ENCODE data around the gene CTNNBL1.
A peak's percentile ranks its signal among the peaks of the same experiment; 100 is the strongest.

CTNNBL1 gene

DNA sequence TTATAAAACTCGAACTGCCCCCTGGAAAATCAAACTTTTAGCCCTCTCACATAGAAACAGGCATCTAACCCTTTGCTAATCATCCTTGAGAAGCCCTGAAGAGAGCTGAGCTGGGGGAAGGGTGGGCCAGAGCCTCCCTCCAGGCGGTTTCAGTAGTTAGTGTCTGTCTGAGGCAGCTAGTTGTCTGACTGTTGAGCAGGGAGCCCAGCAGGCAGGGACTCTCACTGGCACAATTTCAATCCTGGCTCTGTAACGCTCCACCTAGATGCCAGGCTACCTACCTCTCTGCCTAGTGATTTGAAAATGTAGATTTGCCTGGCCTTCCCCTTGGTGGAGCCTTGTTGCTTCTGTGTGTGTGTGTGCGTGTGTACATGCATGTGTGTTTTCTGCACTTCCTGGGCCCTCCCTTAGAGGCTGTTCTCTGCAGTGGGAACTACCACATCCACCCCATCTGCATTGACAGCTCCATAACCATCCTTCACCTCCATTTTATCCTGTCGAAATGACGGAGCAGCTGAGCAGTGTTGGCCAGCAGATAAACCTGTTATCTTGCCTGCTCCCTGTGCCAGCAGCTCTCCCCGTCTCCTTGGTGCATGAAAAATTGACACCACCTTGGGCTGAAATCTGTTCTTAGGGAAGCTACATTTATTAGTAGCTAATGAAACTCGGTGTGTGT is 139.5 kb downstream of the CTNNBL1 start:
- TF ChIP-seq, protein P1, sequence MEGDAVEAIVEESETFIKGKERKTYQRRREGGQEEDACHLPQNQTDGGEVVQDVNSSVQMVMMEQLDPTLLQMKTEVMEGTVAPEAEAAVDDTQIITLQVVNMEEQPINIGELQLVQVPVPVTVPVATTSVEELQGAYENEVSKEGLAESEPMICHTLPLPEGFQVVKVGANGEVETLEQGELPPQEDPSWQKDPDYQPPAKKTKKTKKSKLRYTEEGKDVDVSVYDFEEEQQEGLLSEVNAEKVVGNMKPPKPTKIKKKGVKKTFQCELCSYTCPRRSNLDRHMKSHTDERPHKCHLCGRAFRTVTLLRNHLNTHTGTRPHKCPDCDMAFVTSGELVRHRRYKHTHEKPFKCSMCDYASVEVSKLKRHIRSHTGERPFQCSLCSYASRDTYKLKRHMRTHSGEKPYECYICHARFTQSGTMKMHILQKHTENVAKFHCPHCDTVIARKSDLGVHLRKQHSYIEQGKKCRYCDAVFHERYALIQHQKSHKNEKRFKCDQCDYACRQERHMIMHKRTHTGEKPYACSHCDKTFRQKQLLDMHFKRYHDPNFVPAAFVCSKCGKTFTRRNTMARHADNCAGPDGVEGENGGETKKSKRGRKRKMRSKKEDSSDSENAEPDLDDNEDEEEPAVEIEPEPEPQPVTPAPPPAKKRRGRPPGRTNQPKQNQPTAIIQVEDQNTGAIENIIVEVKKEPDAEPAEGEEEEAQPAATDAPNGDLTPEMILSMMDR (IDR thresholded peaks at IDR 0.05; ENCODE audit: poor library complexity, severe bottlenecking) = no peak
- no peaks in the 10 kb centered on the region for H3K27me3 ChIP-seq (ENCODE audit: insufficient read depth, poor library complexity, severe bottlenecking)
- no peak; the same call in 2 of the 3 replicates for ATAC-seq (ENCODE audit: low read depth)

GRCh38 chr20:37836926-37837325 is 143.1 kb downstream of the CTNNBL1 start:
- Histone ChIP-seq H3K9me3 (ENCODE audit: severe bottlenecking) (no peaks in the 10 kb centered on the region), H3K4me3 (ENCODE audit: severe bottlenecking) (no peak overlapping the region), H3K4me1 (ENCODE audit: insufficient read depth, poor library complexity, severe bottlenecking) (no peaks in the 10 kb centered on the region), H3K27me3 (ENCODE audit: insufficient read depth, poor library complexity, severe bottlenecking) (no peaks in the 10 kb centered on the region), H3K27ac (ENCODE audit: poor library complexity, severe bottlenecking) (no peak overlapping the region), H3K36me3 (ENCODE audit: low read depth) (peaks cover 4% of the 10 kb centered on the region; the same call in 1 of the 2 replicates)
- TF ChIP-seq, protein P1 (IDR thresholded peaks at IDR 0.05; ENCODE audit: poor library complexity, severe bottlenecking) = no peak
- DNase-seq (ENCODE audit: low spot score) (peak; percentile 28), ATAC-seq (ENCODE audit: low read depth) (no peak)

More for the DNA sequence above, 139.5 kb downstream of the CTNNBL1 start:
- DNase-seq (ENCODE audit: low spot score) = no peak
- Histone ChIP-seq H3K4me3 (ENCODE audit: severe bottlenecking) (no peak overlapping the region), H3K4me1 (ENCODE audit: insufficient read depth, poor library complexity, severe bottlenecking) (no peaks in the 10 kb centered on the region), H3K9me3 (ENCODE audit: severe bottlenecking) (no peaks in the 10 kb centered on the region), H3K27ac (ENCODE audit: poor library complexity, severe bottlenecking) (no peak overlapping the region), H3K36me3 (ENCODE audit: low read depth) (no peaks in the 10 kb centered on the region)

DNA sequence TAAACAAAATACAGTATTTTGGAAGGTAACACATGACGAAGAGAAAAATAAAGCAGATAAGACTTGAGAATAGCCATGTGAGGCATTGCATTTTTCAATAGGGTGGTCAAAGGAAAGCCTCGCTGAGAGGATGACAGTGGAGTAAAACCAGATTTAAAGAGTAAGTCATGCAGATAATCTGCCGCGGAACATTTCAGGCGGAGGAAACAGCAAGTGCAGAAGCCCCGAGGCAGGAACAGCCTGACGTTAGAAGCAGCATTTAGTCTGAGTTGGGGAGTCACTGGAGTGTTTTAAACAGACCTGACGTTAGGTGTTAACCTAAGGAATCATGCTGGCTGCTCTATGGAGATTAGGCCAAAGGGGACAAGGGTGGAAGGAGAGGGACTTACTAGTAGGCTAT is 144.1 kb downstream of the CTNNBL1 start:
- H3K36me3 ChIP-seq (ENCODE audit: low read depth) = peaks cover 8% of the 10 kb centered on the region; the same call in 1 of the 2 replicates
- peak; percentile 38 for DNase-seq (ENCODE audit: low spot score)
- H3K9me3 ChIP-seq (ENCODE audit: severe bottlenecking) = no peaks in the 10 kb centered on the region
- no peak for ATAC-seq (ENCODE audit: low read depth)
- TF ChIP-seq, protein P1 (IDR thresholded peaks at IDR 0.05; ENCODE audit: poor library complexity, severe bottlenecking) = no peak
- H3K27me3 ChIP-seq (ENCODE audit: insufficient read depth, poor library complexity, severe bottlenecking) = no peaks in the 10 kb centered on the region
- H3K4me3 ChIP-seq (ENCODE audit: severe bottlenecking) = no peak overlapping the region
- H3K4me1 ChIP-seq (ENCODE audit: insufficient read depth, poor library complexity, severe bottlenecking) = no peaks in the 10 kb centered on the region
- no peak overlapping the region for H3K27ac ChIP-seq (ENCODE audit: poor library complexity, severe bottlenecking)

DNA sequence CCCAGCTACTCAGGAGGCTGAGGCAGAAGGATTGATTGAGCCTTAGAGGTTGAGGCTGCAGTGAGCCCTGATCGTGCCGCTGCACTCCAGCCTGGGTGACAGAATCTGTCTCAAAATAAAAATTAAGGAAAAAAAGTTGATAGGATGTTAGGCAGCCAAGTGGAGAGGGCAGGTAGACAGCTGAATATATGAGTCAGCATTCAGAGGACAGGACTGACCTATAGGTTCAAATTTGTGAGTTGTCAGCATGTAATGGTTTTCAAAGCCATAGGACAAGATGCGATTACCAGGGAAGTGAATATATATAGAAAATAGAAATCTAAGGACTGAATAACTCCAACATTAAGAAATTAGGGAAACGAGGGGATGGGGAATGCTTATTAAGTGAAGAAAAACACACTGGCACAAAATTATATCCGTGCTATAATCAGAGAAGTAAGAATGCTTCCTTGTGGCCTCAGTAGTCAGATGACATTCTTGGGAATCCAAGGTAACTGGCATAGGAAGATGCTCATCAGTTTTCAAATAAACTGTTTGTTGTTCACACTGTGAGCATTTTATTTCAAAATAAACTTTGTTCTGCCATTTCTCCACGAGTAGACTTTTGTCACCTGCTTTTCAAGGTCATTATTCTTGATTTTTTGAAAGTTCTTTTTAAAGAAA is 145.1 kb downstream of the CTNNBL1 start:
- no peak overlapping the region for H3K27ac ChIP-seq (ENCODE audit: poor library complexity, severe bottlenecking)
- TF ChIP-seq, protein P1 (IDR thresholded peaks at IDR 0.05; ENCODE audit: poor library complexity, severe bottlenecking) = no peak
- no peak overlapping the region for H3K4me3 ChIP-seq (ENCODE audit: severe bottlenecking)
- no peaks in the 10 kb centered on the region for H3K4me1 ChIP-seq (ENCODE audit: insufficient read depth, poor library complexity, severe bottlenecking)
- no peaks in the 10 kb centered on the region for H3K27me3 ChIP-seq (ENCODE audit: insufficient read depth, poor library complexity, severe bottlenecking)
- DNase-seq (ENCODE audit: low spot score) (peak; percentile 24), ATAC-seq (ENCODE audit: low read depth) (no peak)
- peaks cover 12% of the 10 kb centered on the region; the same call in 1 of the 2 replicates for H3K36me3 ChIP-seq (ENCODE audit: low read depth)
- no peaks in the 10 kb centered on the region for H3K9me3 ChIP-seq (ENCODE audit: severe bottlenecking)

- TF ChIP-seq, protein P1 (IDR thresholded peaks at IDR 0.05; ENCODE audit: poor library complexity, severe bottlenecking) = no peak
- Histone ChIP-seq H3K27me3 (ENCODE audit: insufficient read depth, poor library complexity, severe bottlenecking) (no peaks in the 10 kb centered on the region), H3K27ac (ENCODE audit: poor library complexity, severe bottlenecking) (no peak overlapping the region), H3K4me3 (ENCODE audit: severe bottlenecking) (no peak overlapping the region), H3K4me1 (ENCODE audit: insufficient read depth, poor library complexity, severe bottlenecking) (no peaks in the 10 kb centered on the region), H3K36me3 (ENCODE audit: low read depth) (peaks cover 12% of the 10 kb centered on the region; the same call in 1 of the 2 replicates), H3K9me3 (ENCODE audit: severe bottlenecking) (no peaks in the 10 kb centered on the region)
- ATAC-seq (ENCODE audit: low read depth) (no peak), DNase-seq (ENCODE audit: low spot score) (no peak)
Measured at GRCh38 chr20:37839432-37839827, 145.6 kb downstream of the CTNNBL1 start.
